Keratinocyte (primary cell): ENCODE measurements around the gene DAPP1. TPM values are rescaled to one million over a fixed set of nuclear protein-coding genes. Genes with fewer than 3 reads are reported as not detected.

Source experiments
- DNase-seq: peaks from one replicate; pipeline ENCODE4 v3.0.0-alpha.2; 2011; ENCODE audit warnings: low read depth, missing footprints, low spot score
- FAIRE-seq: peaks from 2 replicates; lab custom pipeline; 2011; peaks lifted over from hg19 to GRCh38; lab: Jason Lieb, UNC
- H2AFZ ChIP-seq: 2 replicates; pipeline ENCODE4 v1.6.0; 2012; ENCODE audit warnings: low read length, control low read depth, inconsistent platforms; ENCODE audit not compliant: control insufficient read depth
- H3K27ac ChIP-seq: 2 replicates; pipeline ENCODE4 v1.5.1; 2011; ENCODE audit warnings: low read length; ENCODE audit not compliant: control insufficient read depth, insufficient read depth
- H3K27me3 ChIP-seq: 3 replicates; pipeline ENCODE4 v1.6.0; 2011; ENCODE audit warnings: low read length; ENCODE audit not compliant: control insufficient read depth, insufficient read depth; ENCODE audit errors: extremely low read depth
- H3K36me3 ChIP-seq, 2 experiments: 2 replicates in 1 of 2; 3 replicates in 1 of 2; pipeline ENCODE4 v1.5.1; 2011; ENCODE audit warnings: low read length in 2 of 2, mild to moderate bottlenecking in 1 of 2; ENCODE audit not compliant: control insufficient read depth in 2 of 2, insufficient read depth in 2 of 2; ENCODE audit errors: extremely low read depth in 1 of 2
- H3K4me1 ChIP-seq: 3 replicates; pipeline ENCODE4 v1.5.1; 2011; ENCODE audit warnings: low read length; ENCODE audit not compliant: control insufficient read depth, insufficient read depth; ENCODE audit errors: extremely low read depth
- H3K4me2 ChIP-seq: 3 replicates; pipeline ENCODE4 v1.6.0; 2011; ENCODE audit warnings: low read depth, low read length; ENCODE audit not compliant: control insufficient read depth, insufficient read depth; ENCODE audit errors: extremely low read depth
- H3K4me3 ChIP-seq, 3 experiments: fragments of 200-600 bp in 1 of 3; sonication (generic) in 1 of 3; 2 replicates in 2 of 3; 3 replicates in 1 of 3; pipeline ENCODE4 v1.5.1; 2011 to 2016; ENCODE audit warnings: low read length in 3 of 3, mild to moderate bottlenecking in 3 of 3, control low read depth in 2 of 3, inconsistent platforms in 1 of 3, low read depth in 1 of 3, mixed read lengths in 1 of 3, mixed run types in 1 of 3, moderate library complexity in 1 of 3; ENCODE audit not compliant: control insufficient read depth in 2 of 3, insufficient read depth in 2 of 3; ENCODE audit errors: extremely low read depth in 1 of 3
- H3K79me2 ChIP-seq: 2 replicates; pipeline ENCODE4 v1.6.0; 2012; ENCODE audit warnings: low read length; ENCODE audit not compliant: control insufficient read depth, insufficient read depth
- H3K9ac ChIP-seq: 3 replicates; pipeline ENCODE4 v1.6.0; 2011; ENCODE audit warnings: low read length; ENCODE audit not compliant: control insufficient read depth, insufficient read depth; ENCODE audit errors: extremely low read depth
- H3K9me1 ChIP-seq: 3 replicates; pipeline ENCODE4 v1.6.0; 2011; ENCODE audit warnings: low read length; ENCODE audit not compliant: control insufficient read depth, insufficient read depth; ENCODE audit errors: extremely low read depth
- H3K9me3 ChIP-seq: 2 replicates; pipeline ENCODE4 v1.5.1; 2012; ENCODE audit warnings: low read depth, low read length; ENCODE audit not compliant: control insufficient read depth
- H4K20me1 ChIP-seq: 3 replicates; pipeline ENCODE4 v1.6.0; 2011; ENCODE audit warnings: low read length; ENCODE audit not compliant: control insufficient read depth, insufficient read depth; ENCODE audit errors: extremely low read depth
- EZH2 ChIP-seq: IDR thresholded peaks from one replicate; pipeline ENCODE4 v1.6.1; 2012; ENCODE audit warnings: inconsistent platforms, mild to moderate bottlenecking, low read length, moderate library complexity
- dilution Hi-C: fragments of 300-500 bp; cut with MboI; formaldehyde crosslinking; loops from one replicate; pipeline ENCODE4 v1.7.0; 2020; ENCODE audit warnings: low sequenced_read_pairs; ENCODE audit not compliant: extremely low pct_ligation_motif_present
- polyA plus RNA-seq, 5 experiments: library from polyadenylated mRNA; depleted of rRNA in 3 of 5; stranded (reverse) in 3 of 5; stranded (forward) in 1 of 5; unstranded in 1 of 5; fragments of >200 nt; gene quantifications; 1 replicate in 1 of 5; 2 replicates in 3 of 5; 3 replicates in 1 of 5; pipeline versions ENCODE4 v1.2.1 to v1.2.3, GENCODE V29; 2011 to 2012; ENCODE audit warnings: missing spikeins in 2 of 5, low read depth in 1 of 5, low replicate concordance in 1 of 5
- TF ChIP-seq, protein P1 (sequence below), 3 experiments: IDR thresholded peaks in 1 of 3; conservative IDR thresholded peaks in 1 of 3; optimal IDR thresholded peaks in 1 of 3; 2 replicates in 2 of 3; 3 replicates in 1 of 3; pipeline versions ENCODE3 to v1.5.1; 2011; ENCODE audit warnings: low read length in 3 of 3, mild to moderate bottlenecking in 3 of 3, moderate library complexity in 2 of 3, control low read depth in 1 of 3, inconsistent platforms in 1 of 3; ENCODE audit not compliant: insufficient read depth in 2 of 3; ENCODE audit errors: extremely low read depth in 1 of 3

The DAPP1 gene
- polyA plus RNA-seq, 1 donor (not counting 4 experiments of a cell fraction or from before 2014, with no cell fraction given): 80.3 TPM

- TF ChIP-seq, protein P1, sequence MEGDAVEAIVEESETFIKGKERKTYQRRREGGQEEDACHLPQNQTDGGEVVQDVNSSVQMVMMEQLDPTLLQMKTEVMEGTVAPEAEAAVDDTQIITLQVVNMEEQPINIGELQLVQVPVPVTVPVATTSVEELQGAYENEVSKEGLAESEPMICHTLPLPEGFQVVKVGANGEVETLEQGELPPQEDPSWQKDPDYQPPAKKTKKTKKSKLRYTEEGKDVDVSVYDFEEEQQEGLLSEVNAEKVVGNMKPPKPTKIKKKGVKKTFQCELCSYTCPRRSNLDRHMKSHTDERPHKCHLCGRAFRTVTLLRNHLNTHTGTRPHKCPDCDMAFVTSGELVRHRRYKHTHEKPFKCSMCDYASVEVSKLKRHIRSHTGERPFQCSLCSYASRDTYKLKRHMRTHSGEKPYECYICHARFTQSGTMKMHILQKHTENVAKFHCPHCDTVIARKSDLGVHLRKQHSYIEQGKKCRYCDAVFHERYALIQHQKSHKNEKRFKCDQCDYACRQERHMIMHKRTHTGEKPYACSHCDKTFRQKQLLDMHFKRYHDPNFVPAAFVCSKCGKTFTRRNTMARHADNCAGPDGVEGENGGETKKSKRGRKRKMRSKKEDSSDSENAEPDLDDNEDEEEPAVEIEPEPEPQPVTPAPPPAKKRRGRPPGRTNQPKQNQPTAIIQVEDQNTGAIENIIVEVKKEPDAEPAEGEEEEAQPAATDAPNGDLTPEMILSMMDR (optimal IDR thresholded peaks at IDR 0.05 in 1 of 3, IDR thresholded peaks at IDR 0.05 in 1 of 3, conservative IDR thresholded peaks at IDR 0.05 in 1 of 3; ENCODE audit: extremely low read depth in 1 of 3, insufficient read depth in 2 of 3, low read length in 3 of 3): no peak
- no peak for TF ChIP-seq EZH2
- FAIRE-seq (no peak), DNase-seq (no peak)
- Histone ChIP-seq H3K27me3 (no peaks in the 10 kb centered on the region), H3K9ac (no peak overlapping the region), H3K27ac (no peak overlapping the region), H3K4me2 (no peak overlapping the region), H3K9me1 (no peaks in the 10 kb centered on the region), H2AFZ (no peak overlapping the region), H3K79me2 (no peaks in the 10 kb centered on the region), H3K4me3 (no peak overlapping the region), H4K20me1 (no peaks in the 10 kb centered on the region), H3K36me3 (peaks cover 0 to 7% of the 10 kb centered on the region in 2 experiments), H3K9me3 (no peaks in the 10 kb centered on the region), H3K4me1 (no peaks in the 10 kb centered on the region)
- dilution Hi-C loops: no loop called here
Measured at GRCh38 chr4:99915449-99915848, 98.8 kb downstream of the DAPP1 start.

GRCh38 chr4:99917575-99917974 lies 100.9 kb downstream of the DAPP1 start:
- Histone ChIP-seq H3K36me3 (peaks cover 4 to 7% of the 10 kb centered on the region in 2 experiments), H3K27me3 (no peaks in the 10 kb centered on the region), H3K4me3 (no peak overlapping the region), H3K9me1 (no peaks in the 10 kb centered on the region), H3K9ac (no peak overlapping the region), H3K4me2 (no peak overlapping the region), H3K79me2 (no peaks in the 10 kb centered on the region), H3K4me1 (no peaks in the 10 kb centered on the region), H3K27ac (no peak overlapping the region), H3K9me3 (no peaks in the 10 kb centered on the region), H2AFZ (no peak overlapping the region), H4K20me1 (no peaks in the 10 kb centered on the region)
- FAIRE-seq: no peak
- dilution Hi-C loops: no loop called here
- TF ChIP-seq, protein P1 (optimal IDR thresholded peaks at IDR 0.05 in 1 of 3, IDR thresholded peaks at IDR 0.05 in 1 of 3, conservative IDR thresholded peaks at IDR 0.05 in 1 of 3; ENCODE audit: extremely low read depth in 1 of 3, insufficient read depth in 2 of 3, low read length in 3 of 3): no peak
- no peak for TF ChIP-seq EZH2
- no peak for DNase-seq
